GM13976 (cell line): ENCODE data around the gene YWHAH.

Experiments used
- DNase-seq: peaks from one replicate; pipeline ENCODE4 v3.0.0; 2012; ENCODE audit warnings: low spot score
- CTCF ChIP-seq: IDR thresholded peaks from 2 replicates; pipeline ENCODE4 v1.5.1; 2012; ENCODE audit warnings: borderline replicate concordance, mild to moderate bottlenecking; ENCODE audit not compliant: insufficient read depth; ENCODE audit errors: extremely low read depth, missing control alignments, control extremely low read depth
- in situ Hi-C: fragments of 300-500 bp; cut with MboI; formaldehyde crosslinking; loops from one replicate; pipeline ENCODE4 v1.12.0; 2022; ENCODE audit warnings: low sequenced_read_pairs, mixed read lengths, inconsistent platforms; ENCODE audit not compliant: unreplicated experiment

The YWHAH gene

GRCh38 chr22:32000181-32000580, 55.8 kb downstream of the YWHAH start:
- DNase-seq: no peak

GRCh38 chr22:32005453-32005852, 61.1 kb downstream of the YWHAH start:
- TF ChIP-seq CTCF: no peak
- DNase-seq: no peak
- in situ Hi-C loops: no loop called here

More at GRCh38 chr22:32000181-32000580, 55.8 kb downstream of the YWHAH start:
- no peak for TF ChIP-seq CTCF
- in situ Hi-C loops: no loop called here
